HG03135 (cell line): ENCODE results near the gene RAB6B.
A peak's percentile ranks its signal among the peaks of the same experiment; 100 is the strongest.
"Not testable (repeated sequence)": the region's sequence is repeated elsewhere in the genome, so short reads cannot be mapped to it uniquely, and the experiment has no call there.

Source experiments
- ATAC-seq: cut with Tn5 transposase; IDR thresholded peaks from one replicate; pipeline ENCODE4 v1.9.1; 2021; ENCODE audit warnings: mild to moderate bottlenecking, moderate library complexity; ENCODE audit not compliant: unreplicated experiment

Gene RAB6B

GRCh38 chr3:133821767-133822638 is 73.7 kb downstream of the RAB6B start:
- ATAC-seq, result no peak

GRCh38 chr3:133820889-133821675 is 74.6 kb downstream of the RAB6B start:
- ATAC-seq, result no peak

- ATAC-seq, result no peak
Measured at GRCh38 chr3:133820129-133820528, 75.6 kb downstream of the RAB6B start.

GRCh38 chr3:133815386-133815785 is 80.3 kb downstream of the RAB6B start:
- no peak for ATAC-seq

- ATAC-seq, result no peak
Measured at GRCh38 chr3:133812872-133813271, 82.8 kb downstream of the RAB6B start.

DNA sequence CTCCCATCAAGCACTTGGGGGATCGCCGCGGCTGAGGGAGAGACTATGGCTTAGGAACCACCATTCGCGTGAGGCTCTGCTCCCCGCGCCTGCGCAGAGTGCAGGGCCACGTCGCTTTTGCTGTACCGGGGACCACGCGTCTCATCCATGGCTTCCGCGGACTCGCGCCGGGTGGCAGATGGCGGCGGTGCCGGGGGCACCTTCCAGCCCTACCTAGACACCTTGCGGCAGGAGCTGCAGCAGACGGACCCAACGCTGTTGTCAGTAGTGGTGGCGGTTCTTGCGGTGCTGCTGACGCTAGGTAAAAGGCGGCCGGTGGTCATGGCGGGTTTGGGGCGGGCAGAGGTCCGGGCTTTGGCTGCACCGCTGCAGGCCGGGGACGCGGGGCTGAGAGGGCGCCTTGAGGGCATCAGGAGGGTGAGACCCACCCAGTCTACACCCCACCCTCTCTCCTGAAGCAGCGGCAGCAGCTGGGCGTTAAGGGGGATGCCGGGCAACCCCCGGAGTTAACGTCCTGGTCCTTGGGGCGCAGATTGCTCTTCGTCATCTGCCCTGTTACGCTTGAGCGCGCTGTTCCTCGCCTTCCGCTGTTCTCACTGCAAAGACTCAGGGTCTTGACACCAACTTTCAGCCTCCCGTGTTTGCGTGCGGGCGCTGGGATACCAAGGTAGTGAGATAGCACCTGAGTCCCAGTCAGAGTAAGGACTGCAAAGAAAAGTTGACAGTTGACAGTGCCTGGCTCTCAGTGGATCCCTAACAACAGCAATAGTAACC is 89.8 kb downstream of the RAB6B start, which contains the start of gene SRPRB:
Gene SRPRB (plus strand): TSS at position 114 of the 774 bp plus-strand sequence. CDS start 34 bp downstream, at position 148.
- peak; percentile 96 for ATAC-seq

DNA sequence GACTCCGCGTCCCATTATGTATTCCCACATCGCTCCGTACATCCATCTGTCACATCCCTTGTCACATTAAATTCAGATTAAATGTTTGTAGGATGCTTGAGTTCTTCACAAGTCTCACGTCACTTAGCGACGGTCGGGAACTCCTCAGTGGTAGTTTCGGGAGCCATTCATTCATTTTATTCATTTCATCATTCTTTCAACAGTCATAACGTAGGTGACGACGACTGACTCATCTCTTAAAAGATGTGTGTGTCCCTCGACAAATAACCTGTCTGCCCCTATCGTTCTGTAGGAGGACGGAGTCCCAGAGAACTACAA is 90.3 kb downstream of the RAB6B start:
- no peak for ATAC-seq

DNA sequence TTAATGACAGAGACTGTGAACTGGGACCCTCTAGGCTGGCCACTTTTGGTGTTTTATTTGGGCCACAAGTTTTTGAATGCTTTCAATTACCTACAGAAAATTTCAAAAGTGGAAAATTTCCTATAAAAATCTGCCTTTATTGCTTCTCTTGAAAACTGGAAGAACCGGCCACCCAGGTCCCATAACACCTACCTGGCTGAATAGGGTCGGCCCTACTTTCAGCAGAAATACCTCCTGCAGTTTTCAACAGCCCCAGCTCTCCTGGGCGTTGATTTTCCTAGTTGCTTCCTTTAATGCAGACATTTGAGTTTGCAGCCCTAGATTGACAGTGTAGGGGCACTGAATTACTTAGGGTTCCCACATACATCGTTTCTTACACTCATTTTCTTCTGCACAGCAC is 90.8 kb downstream of the RAB6B start:
- no peak for ATAC-seq

DNA sequence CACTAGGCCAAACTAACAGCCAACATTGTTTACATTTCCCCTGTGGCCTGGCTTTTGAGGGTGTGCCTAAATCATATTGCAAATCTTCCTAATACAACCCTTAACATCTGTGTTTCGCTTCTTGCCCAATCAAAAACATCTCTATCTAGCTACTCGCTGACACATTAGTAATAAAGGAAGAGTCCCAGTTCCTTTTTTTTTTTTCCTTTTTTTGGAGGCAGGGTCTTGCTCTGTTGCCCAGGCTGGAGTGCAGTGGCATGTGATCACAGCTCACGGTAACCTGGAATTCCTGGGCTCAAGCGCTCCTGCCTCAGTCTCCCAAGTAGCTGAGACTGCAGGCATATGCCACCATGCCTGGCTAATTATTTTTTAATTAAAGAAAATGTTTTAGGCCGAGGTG is 92.2 kb downstream of the RAB6B start:
- ATAC-seq, result no peak

GRCh38 chr3:133799794-133800585 is 95.7 kb downstream of the RAB6B start:
- no peak for ATAC-seq

DNA sequence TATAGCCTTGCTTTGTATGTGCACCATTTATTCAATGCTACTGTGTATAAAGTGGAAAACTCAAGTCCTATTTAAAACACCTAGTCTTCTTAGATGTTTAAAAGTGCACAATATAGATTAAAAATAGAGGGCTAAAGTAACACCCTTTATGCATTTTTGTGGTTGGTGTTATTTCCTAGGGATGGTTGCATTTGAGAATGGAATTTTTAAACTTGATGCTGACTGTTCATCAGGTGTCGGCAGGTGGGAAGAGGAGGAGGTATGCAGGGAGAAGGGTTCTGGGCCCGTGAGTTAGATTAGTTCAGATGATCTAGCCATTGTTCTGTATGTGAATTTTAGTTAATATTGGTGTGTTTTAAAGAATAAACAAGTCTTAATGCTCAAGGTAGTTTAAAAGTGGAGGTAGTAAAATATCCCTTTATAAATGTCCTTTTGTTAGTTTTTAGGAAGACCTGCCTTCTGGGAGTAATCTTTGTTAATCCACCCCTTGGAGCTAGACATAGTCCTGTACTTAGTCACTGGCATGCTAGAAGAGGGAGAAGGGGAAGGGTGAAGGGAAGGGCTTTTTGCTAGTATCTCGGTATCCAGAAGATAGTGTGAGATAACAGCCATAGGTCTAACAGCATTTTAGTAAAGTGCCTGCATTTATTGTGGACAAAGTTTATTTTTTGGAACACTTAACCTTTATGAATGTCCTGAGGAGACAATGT is 98.1 kb downstream of the RAB6B start:
- no peak for ATAC-seq

DNA sequence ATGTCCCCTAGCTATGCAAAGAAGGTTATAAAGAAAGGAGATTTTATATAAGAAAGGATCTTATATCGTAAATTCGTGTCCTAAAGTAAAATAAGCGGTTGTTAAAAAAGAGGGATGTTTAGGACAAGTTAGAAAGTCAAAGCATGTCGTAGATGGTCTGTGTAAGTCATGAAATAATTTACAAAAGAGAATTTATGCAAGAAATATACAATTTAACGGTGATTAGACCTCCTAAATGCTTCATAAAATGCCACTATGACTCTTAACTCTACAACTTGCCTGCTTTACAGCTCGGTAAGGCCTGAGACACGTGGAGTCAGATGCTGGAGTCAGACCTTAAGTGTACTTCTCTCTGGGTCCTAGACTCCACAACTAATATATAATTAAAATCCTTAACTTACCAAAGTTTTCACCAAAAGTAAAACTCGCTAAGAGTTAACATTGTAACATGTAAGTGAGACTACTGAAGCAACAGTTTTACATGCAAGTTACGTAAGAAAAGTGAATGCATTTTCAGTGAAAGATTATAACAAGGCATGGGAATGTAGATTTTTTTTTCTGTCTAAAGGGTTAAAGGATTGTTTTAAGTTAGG is 103.4 kb downstream of the RAB6B start:
- ATAC-seq, result no peak

DNA sequence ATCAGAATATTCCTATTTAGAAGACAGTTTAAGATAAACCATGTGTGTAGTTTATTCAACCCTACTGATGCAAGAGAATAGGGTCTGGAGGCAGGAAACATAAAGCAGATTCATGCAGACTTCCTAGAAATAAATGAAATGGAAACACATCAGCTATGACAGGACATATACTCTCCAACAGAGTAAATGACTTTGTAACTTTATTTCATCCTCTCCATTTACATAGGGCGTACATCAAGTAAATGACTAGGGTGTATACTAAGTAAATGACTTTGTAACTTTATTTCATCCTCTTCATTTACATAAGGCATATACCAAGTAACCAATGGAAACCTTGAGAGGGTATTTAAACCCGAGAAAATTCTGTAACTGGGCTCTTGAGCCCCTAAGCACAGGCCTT is 107.7 kb downstream of the RAB6B start:
- ATAC-seq, result no peak

DNA sequence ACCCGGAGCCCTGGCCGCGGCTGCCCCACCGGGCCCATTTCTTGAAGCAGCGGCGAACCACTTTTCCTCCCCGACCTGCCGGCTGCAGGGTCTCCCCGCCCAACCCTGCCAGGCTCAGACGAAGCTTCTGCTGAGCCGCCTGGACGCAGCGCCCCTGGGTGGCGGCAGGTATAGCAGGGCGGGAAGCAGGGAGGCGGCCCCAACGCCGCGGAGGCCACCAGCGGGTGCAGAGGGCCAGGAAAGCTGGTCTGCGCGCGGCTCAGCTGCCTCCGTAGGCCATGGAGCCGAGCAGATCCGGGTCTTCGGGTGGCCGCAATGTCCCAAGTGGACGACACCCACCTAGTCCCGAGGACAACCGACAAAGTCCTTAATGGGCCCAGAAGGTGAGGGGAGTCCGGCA is 111.9 kb downstream of the RAB6B start:
- ATAC-seq, result no peak

DNA sequence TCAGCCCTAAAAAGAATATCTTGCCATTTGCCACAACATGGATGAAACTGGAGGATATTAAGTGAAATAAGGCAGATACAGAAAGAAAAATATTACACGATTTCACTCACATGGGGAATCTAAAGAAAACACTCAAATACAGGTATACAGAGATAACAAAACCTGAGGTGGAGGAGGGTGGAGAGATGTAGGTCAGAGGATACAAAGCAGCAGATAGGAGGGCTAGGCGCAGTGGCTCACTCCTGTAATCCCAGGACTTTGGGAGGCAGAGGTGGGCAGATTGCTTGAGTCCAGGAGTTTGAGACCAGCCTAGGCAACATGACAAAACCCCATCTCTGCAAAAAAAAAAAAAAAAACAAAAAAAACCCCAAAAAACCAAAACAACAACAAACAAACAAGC is 113.2 kb downstream of the RAB6B start:
- ATAC-seq, result no peak

DNA sequence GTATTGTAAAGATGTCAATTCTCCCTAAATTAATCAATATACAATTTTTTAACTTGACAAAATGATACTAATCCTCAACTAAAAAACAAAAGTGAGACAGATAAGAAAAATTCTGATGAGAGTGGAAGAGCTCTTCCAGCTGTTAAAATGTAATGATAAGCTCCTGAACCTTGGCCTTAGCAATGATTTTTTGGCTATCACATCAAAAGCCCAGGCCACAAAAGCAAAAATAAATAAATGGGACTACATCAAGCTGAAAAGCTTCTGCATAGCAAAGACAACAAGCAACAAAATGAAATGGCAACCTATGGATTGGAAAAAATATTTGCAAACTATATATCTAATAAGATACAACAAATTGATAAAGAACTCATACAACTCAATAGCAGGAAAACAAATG is 114.1 kb downstream of the RAB6B start:
- ATAC-seq, result no peak

- ATAC-seq, result not testable (repeated sequence)
Measured at GRCh38 chr3:133780756-133781155, 114.9 kb downstream of the RAB6B start.

DNA sequence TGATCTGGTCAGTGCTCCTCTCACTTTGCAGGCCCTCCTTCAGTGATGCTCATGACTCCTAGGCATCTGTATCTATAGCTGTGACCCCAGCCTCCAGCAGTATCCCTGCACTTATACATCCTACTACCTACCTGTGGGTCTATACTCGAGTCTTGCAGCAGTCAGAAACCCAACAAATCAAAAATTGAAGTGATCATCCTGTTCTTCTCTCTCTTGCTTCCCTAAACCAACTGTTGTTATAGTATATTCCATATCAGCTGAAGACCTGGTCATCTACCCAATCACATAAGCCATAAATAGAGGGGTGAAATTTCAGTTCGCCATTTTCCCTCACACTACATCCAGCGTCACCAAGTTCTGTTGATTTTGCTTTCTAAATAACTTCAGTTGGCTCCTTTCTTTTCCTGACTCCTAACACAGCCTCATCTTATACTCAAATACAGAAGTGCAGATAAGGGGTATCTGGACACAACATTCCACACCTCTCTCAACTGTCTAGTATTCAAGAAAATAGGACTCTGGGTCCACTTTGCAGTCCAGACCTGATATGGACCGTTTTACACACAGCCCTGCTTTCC is 116.0 kb downstream of the RAB6B start:
- no peak for ATAC-seq
